ENCODE results near the gene SYT13.

The SYT13 gene

DNA sequence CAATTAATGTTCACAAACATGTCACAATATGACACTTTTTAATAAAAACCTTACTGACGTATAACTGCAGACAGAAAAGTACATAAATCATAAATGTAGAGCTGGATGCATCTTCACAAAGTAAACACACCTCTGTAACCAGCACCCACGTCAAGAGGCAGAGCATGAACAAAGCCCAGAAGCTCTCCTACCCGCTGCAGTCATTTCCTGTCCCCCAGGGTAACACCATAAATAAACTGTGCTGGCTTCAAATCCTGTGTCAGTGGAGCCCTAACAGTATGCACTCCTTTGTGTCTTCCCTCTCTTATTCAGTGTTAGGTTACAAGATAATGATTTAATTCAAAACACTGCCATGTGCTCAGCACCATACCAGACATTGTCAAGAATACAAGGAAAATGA, 5.7 kb downstream of the SYT13 start:
- Histone ChIP-seq H3K4me3 (replicated peaks; ENCODE audit: low read depth, low read length) (no peak overlapping the region), H3K27me3 (replicated peaks; ENCODE audit: control insufficient read depth, insufficient read depth, low read length) (no peaks in the 10 kb centered on the region; the same call in 1 of the 2 replicates), H3K36me3 (ENCODE audit: control insufficient read depth, insufficient read depth, low read length) (no peaks in the 10 kb centered on the region)
- TF ChIP-seq, protein P1, sequence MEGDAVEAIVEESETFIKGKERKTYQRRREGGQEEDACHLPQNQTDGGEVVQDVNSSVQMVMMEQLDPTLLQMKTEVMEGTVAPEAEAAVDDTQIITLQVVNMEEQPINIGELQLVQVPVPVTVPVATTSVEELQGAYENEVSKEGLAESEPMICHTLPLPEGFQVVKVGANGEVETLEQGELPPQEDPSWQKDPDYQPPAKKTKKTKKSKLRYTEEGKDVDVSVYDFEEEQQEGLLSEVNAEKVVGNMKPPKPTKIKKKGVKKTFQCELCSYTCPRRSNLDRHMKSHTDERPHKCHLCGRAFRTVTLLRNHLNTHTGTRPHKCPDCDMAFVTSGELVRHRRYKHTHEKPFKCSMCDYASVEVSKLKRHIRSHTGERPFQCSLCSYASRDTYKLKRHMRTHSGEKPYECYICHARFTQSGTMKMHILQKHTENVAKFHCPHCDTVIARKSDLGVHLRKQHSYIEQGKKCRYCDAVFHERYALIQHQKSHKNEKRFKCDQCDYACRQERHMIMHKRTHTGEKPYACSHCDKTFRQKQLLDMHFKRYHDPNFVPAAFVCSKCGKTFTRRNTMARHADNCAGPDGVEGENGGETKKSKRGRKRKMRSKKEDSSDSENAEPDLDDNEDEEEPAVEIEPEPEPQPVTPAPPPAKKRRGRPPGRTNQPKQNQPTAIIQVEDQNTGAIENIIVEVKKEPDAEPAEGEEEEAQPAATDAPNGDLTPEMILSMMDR (IDR thresholded peaks at IDR 0.05; ENCODE audit: insufficient read depth, low read length, poor library complexity, severe bottlenecking), result no peak
- no peak for DNase-seq (ENCODE audit: extremely low read depth, insufficient read length)

DNA sequence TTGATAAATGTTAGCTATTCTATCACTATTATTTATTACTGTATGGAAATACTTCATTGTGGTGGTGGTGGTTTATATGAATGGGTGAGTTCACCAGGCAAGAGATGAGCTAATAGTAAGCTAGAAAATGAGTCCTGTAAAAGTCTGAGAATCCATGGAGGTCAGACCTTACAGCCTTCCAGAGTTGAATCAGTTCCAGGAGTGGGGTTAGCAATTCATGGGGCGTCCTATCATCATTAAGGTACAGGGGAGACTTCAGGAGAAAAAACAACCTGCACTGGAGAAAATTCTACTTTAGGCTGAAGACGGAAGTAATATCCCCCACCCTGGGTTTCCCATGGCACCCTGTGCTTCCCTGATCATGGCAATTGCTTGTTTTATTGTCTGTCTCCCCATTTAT, 6.5 kb downstream of the SYT13 start:
- DNase-seq (ENCODE audit: extremely low read depth, insufficient read length), result no peak
- H3K4me3 ChIP-seq (replicated peaks; ENCODE audit: low read depth, low read length), result no peak overlapping the region
- TF ChIP-seq, protein P1 (IDR thresholded peaks at IDR 0.05; ENCODE audit: insufficient read depth, low read length, poor library complexity, severe bottlenecking), result no peak
- no peaks in the 10 kb centered on the region; the same call in 1 of the 2 replicates for H3K27me3 ChIP-seq (replicated peaks; ENCODE audit: control insufficient read depth, insufficient read depth, low read length)
- no peaks in the 10 kb centered on the region for H3K36me3 ChIP-seq (ENCODE audit: control insufficient read depth, insufficient read depth, low read length)

DNA sequence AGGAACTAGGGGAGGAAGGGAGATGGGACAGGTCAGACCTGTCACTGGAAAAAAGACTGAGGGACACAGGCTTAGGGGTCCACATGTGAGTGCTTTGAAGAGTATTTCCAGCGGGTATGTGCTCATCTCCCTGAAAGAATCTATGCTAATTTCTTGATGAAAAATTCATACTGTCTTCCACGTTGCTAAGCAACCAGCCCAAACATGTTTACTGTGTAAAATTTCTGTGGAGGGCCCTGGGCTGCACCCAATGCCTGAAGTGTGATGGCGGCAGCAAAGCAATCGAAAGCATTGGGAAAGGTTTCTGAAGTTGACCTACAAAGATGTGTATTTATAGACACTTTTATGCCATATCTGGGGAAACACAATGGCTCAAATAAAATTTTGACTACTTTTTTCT, 7.4 kb downstream of the SYT13 start:
- Histone ChIP-seq H3K27me3 (replicated peaks; ENCODE audit: control insufficient read depth, insufficient read depth, low read length) (no peaks in the 10 kb centered on the region), H3K4me3 (replicated peaks; ENCODE audit: low read depth, low read length) (no peak overlapping the region), H3K36me3 (ENCODE audit: control insufficient read depth, insufficient read depth, low read length) (no peaks in the 10 kb centered on the region)
- TF ChIP-seq, protein P1 (IDR thresholded peaks at IDR 0.05; ENCODE audit: insufficient read depth, low read length, poor library complexity, severe bottlenecking), result no peak
- DNase-seq (ENCODE audit: extremely low read depth, insufficient read length), result no peak

DNA sequence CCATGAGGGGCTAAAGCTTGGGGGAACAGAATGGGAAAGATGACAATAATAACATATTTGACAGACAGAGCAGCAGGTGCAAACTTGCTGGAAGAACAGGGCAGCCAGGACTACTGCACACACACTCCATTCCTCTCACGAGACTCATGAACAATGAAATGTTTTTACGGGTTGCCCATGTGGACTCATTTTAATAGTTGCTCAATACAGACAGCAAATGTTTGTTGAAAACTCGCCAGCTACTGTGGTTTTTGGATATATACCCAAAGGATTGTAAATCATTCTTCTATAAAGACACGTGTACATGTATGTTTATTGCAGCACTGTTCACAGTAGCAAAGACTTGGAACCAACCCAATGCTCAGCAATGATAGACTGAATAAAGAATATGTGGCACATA, 10.3 kb downstream of the SYT13 start:
- Histone ChIP-seq H3K27me3 (replicated peaks; ENCODE audit: control insufficient read depth, insufficient read depth, low read length) (no peaks in the 10 kb centered on the region; the same call in 1 of the 2 replicates), H3K4me3 (replicated peaks; ENCODE audit: low read depth, low read length) (no peak overlapping the region), H3K36me3 (ENCODE audit: control insufficient read depth, insufficient read depth, low read length) (no peaks in the 10 kb centered on the region)
- TF ChIP-seq, protein P1 (IDR thresholded peaks at IDR 0.05; ENCODE audit: insufficient read depth, low read length, poor library complexity, severe bottlenecking), result no peak
- no peak for DNase-seq (ENCODE audit: extremely low read depth, insufficient read length)

- no peaks in the 10 kb centered on the region for H3K36me3 ChIP-seq (ENCODE audit: control insufficient read depth, insufficient read depth, low read length)
- no peak for DNase-seq (ENCODE audit: extremely low read depth, insufficient read length)
- TF ChIP-seq, protein P1 (IDR thresholded peaks at IDR 0.05; ENCODE audit: insufficient read depth, low read length, poor library complexity, severe bottlenecking), result no peak
Measured at GRCh38 chr11:45274206-45274605, 11.9 kb downstream of the SYT13 start.

GRCh38 chr11:45273509-45273908, 12.6 kb downstream of the SYT13 start:
- TF ChIP-seq, protein P1 (IDR thresholded peaks at IDR 0.05; ENCODE audit: insufficient read depth, low read length, poor library complexity, severe bottlenecking), result no peak
- H3K36me3 ChIP-seq (ENCODE audit: control insufficient read depth, insufficient read depth, low read length), result no peaks in the 10 kb centered on the region
- no peak overlapping the region for H3K4me3 ChIP-seq (replicated peaks; ENCODE audit: low read depth, low read length)
- H3K27me3 ChIP-seq (replicated peaks; ENCODE audit: control insufficient read depth, insufficient read depth, low read length), result no peaks in the 10 kb centered on the region; the same call in 1 of the 2 replicates
- DNase-seq (ENCODE audit: extremely low read depth, insufficient read length), result no peak

More at GRCh38 chr11:45274206-45274605, 11.9 kb downstream of the SYT13 start:
- Histone ChIP-seq H3K27me3 (replicated peaks; ENCODE audit: control insufficient read depth, insufficient read depth, low read length) (no peaks in the 10 kb centered on the region; the same call in 1 of the 2 replicates), H3K4me3 (replicated peaks; ENCODE audit: low read depth, low read length) (no peak overlapping the region)

Data from GM06990 (cell line).